ENCODE data around the gene ARMC7. TPM values are rescaled to one million over a fixed set of nuclear protein-coding genes. Genes with fewer than 3 reads are reported as not detected.
"Not testable (repeated sequence)": the region's sequence is repeated elsewhere in the genome, so short reads cannot be mapped to it uniquely, and the experiment has no call there.

Gene ARMC7
- total and polyA plus RNA-seq, 11 donors, result 3.9 to 7.9 (median 5.2) TPM

DNA sequence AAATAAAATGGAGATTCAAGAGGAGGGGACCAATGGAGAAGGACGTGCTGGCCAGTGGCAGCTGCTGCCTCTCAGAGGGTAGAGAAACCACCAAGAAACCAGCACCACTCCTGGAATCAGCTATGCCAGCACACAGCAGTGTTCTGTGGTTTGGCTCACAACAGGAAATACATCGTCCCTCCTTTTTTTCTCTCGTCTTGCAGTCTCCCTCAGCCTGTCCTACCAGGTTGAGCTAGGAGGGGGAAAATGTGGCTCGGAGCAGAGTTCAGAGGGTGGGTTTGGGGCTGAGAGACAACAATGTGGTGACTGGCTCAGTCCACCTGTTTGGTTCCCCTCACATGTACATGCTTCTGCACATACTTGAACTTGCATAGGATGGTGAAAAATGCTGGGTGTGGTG is 41.9 kb upstream of the ARMC7 start:
- intact Hi-C loops (cut with DNase I), result loop anchor here in 3 of 10 donors (10.0 kb wide), 1 partner anchor 137 kb away; the partner anchor contains the start of gene NUP85 (in 3 of the 3)
- no peak overlapping the region for H3K4me3 ChIP-seq
- no peaks in the 10 kb centered on the region for H3K27me3 ChIP-seq
- H3K27ac ChIP-seq, result no peak overlapping the region
- no peak for DNase-seq
- 74 to 85% (median 83%) methylated on average over 4 of the region's 4 CpGs for WGBS, 4 donors
- TF ChIP-seq, protein P1, sequence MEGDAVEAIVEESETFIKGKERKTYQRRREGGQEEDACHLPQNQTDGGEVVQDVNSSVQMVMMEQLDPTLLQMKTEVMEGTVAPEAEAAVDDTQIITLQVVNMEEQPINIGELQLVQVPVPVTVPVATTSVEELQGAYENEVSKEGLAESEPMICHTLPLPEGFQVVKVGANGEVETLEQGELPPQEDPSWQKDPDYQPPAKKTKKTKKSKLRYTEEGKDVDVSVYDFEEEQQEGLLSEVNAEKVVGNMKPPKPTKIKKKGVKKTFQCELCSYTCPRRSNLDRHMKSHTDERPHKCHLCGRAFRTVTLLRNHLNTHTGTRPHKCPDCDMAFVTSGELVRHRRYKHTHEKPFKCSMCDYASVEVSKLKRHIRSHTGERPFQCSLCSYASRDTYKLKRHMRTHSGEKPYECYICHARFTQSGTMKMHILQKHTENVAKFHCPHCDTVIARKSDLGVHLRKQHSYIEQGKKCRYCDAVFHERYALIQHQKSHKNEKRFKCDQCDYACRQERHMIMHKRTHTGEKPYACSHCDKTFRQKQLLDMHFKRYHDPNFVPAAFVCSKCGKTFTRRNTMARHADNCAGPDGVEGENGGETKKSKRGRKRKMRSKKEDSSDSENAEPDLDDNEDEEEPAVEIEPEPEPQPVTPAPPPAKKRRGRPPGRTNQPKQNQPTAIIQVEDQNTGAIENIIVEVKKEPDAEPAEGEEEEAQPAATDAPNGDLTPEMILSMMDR (IDR thresholded peaks at IDR 0.05), result no peak
- TF ChIP-seq POLR2A (IDR thresholded peaks at IDR 0.05), result no peak
- H3K36me3 ChIP-seq, result peaks cover 0 to 27% (median 25%) of the 10 kb centered on the region in 9 donors
- H3K4me1 ChIP-seq, result peaks cover 0 to 17% (median 6%) of the 10 kb centered on the region in 12 donors
- no peaks in the 10 kb centered on the region for H3K9me3 ChIP-seq
- no peak for ATAC-seq

DNA sequence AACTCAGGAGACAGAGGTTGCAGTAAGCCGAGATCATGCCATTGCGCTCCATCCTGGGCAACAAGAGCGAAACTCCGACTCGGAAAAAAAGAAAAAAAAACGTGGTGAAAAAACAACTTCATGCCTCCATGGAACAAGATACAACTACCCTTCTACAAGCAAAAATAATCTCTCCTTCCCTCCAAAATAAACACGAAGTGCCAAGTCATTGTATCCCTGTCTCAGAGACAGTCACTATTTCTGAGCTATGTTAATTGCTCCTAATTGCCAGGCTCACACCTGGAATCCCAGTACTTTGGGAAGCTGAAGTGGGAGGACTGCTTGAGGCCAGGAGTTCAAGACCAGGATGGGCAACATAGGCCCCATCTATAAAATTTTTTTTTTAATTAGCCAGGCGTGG is 41.0 kb upstream of the ARMC7 start:
- ATAC-seq, result no peak
- WGBS, 4 donors, result 80 to 90% (median 86%) methylated on average over 8 of the region's 8 CpGs
- Histone ChIP-seq H3K27ac (no peak overlapping the region), H3K36me3 (peaks cover 0 to 18% (median 16%) of the 10 kb centered on the region in 9 donors), H3K4me3 (no peak overlapping the region), H3K27me3 (no peaks in the 10 kb centered on the region), H3K4me1 (peaks cover 0 to 17% (median 6%) of the 10 kb centered on the region in 12 donors), H3K9me3 (no peaks in the 10 kb centered on the region)
- intact Hi-C loops (cut with DNase I), result loop anchor here in 3 of 10 donors (10.0 kb wide), 1 partner anchor 136 kb away; the partner anchor contains the start of gene NUP85 (in 3 of the 3)
- no peak for TF ChIP-seq POLR2A (IDR thresholded peaks at IDR 0.05)
- TF ChIP-seq, protein P1 (IDR thresholded peaks at IDR 0.05), result no peak
- no peak for DNase-seq

DNA sequence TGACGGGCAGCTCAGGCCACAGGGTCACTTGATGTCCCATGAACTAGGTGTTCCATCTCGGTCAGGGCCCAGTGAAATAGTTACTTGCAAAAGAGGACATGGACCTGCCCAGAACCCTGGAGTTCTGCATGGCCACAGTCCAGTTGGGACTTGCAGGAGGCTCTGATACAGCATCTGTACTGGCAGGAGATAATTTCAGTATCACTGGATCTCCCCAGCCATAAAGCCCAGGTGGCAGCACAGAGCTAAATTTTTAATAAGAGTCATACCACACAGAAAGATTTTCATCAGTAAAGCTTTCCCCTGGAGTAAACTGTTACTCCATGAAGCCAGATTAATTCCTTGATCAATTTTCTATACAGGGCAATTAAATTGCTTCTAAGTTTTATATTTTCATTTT is 40.0 kb upstream of the ARMC7 start:
- WGBS, 4 donors, result 93 to 98% (median 97%) methylated on average over 2 of the region's 2 CpGs
- Histone ChIP-seq H3K4me1 (peaks cover 0 to 17% (median 6%) of the 10 kb centered on the region in 12 donors), H3K4me3 (no peak overlapping the region), H3K9me3 (no peaks in the 10 kb centered on the region), H3K27ac (no peak overlapping the region), H3K27me3 (no peaks in the 10 kb centered on the region), H3K36me3 (peaks cover 0 to 8% (median 5%) of the 10 kb centered on the region in 9 donors)
- no peak for TF ChIP-seq POLR2A (IDR thresholded peaks at IDR 0.05)
- TF ChIP-seq, protein P1 (IDR thresholded peaks at IDR 0.05), result peak in 5 of 12 donors; percentile 23 to 37 (median 27)
- ATAC-seq (no peak), DNase-seq (no peak)
- intact Hi-C loops (cut with DNase I), result loop anchor here in 5 of 10 donors (5.0 to 10.0 kb wide), 2 partner anchors 38 to 135 kb away; partner anchors contain the start of genes NUP85 (in 3 of the 5) and ARMC7 (in 2 of the 5)

DNA sequence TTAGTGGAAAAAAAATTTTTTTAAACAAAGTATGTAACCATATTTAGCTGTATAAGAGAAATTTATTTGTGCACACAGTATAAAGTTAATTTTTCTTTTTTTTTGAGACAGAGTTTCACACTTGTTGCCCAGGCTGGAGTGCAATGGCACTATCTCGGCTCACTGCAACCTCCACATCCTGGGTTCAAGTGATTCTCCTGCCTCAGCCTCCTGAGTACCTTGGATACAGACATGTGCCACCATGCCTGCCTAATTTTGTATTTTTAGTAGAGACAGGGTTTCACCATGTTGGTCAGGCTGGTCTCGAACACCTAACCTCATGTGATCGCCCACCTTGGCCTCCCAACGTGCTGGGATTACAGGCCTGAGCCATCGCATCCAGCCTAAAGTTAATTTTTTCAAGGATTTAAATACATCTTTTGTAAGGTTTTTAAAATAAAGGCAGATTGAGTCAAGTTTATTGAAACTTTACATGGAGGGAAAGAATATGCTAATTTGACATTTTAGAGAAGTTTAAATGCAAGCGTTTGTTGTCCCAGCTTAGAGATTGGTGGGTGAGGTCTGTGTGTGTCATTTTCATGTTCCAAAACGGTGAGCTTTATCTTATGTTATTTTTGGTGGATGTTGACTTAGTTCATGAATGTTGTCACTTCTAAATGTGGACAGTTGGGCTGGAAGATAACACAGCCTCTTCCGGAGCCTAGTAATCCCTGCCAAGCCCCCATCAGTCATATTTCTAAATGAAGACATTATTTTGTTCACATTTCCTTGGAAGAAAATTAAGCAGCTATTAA is 38.1 kb upstream of the ARMC7 start:
- not testable (repeated sequence) for H3K36me3 ChIP-seq, H3K4me3 ChIP-seq, DNase-seq, H3K27me3 ChIP-seq, H3K9me3 ChIP-seq
- peak; percentile 69 to 82 (median 72) for ATAC-seq
- WGBS, 4 donors, result 59 to 69% (median 67%) methylated on average over 8 of the region's 8 CpGs
- intact Hi-C loops (cut with DNase I), result loop anchor here in 2 of 10 donors (5.0 kb wide), 1 partner anchor 36 kb away; the partner anchor contains the start of gene ARMC7 (in 2 of the 2)
- Histone ChIP-seq H3K27ac (peak overlapping the region in 8 of 12 donors; percentile 19 to 81 (median 63)), H3K4me1 (peaks cover 0 to 17% (median 6%) of the 10 kb centered on the region in 12 donors)

DNA sequence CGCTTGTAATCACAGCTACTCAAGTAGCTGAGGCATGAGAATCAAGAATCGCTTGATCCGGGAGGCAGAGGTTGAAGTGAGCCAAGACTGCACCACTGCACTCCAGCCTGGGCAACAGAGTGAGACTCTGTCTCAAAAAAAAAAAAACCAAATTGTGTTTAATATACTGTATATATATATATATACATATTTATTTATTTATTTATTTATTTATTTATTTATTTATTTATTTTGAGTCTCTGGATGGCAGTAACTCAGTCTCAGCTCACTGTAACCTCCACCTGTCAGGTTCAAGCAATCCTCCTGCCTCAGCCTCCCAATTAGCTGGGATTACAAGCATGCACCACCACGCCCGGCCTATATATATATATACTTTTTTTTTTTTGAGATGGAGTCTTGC is 36.9 kb upstream of the ARMC7 start:
- not testable (repeated sequence) for DNase-seq, H3K36me3 ChIP-seq, H3K27me3 ChIP-seq, ATAC-seq, H3K4me3 ChIP-seq, H3K9me3 ChIP-seq
- intact Hi-C loops (cut with DNase I), result loop anchor here in 2 of 10 donors (5.0 kb wide), 1 partner anchor 34 kb away; the partner anchor contains the start of gene ARMC7 (in 2 of the 2)
- WGBS, 4 donors, result 96 to 98% (median 97%) methylated on average over 5 of the region's 5 CpGs
- Histone ChIP-seq H3K27ac (peak overlapping the region in 6 of 12 donors; percentile 19 to 81 (median 53)), H3K4me1 (peaks cover 0 to 27% (median 18%) of the 10 kb centered on the region in 12 donors)

Data from heart left ventricle (tissue), 16 donors.